A549 (cell line): ENCODE data around the gene XG. TPM values are rescaled to one million over a fixed set of nuclear protein-coding genes. Genes with fewer than 3 reads are reported as not detected.
"Not testable (repeated sequence)": the region's sequence is repeated elsewhere in the genome, so short reads cannot be mapped to it uniquely, and the experiment has no call there.

Source experiments
- ATAC-seq, 2 experiments: fragments of 200-7000 bp in 1 of 2; fragments of >200 bp in 1 of 2; cut with Nextera tagmentation in 1 of 2; cut with Tn5 transposase in 1 of 2; 3 replicates each; pipeline versions ENCODE4 v1.8.0 to v1.9.1; 2018 to 2020; ENCODE audit warnings: mild to moderate bottlenecking in 1 of 2, moderate library complexity in 1 of 2
- CTCF ChIA-PET: fragments of 300-600 bp; sonication (Branson Sonifier 250); formaldehyde crosslinking; extraction: SDS; loops from one replicate; lab custom pipeline; 2021; ENCODE audit warnings: antibody characterized with exemption, inconsistent platforms; lab: Yijun Ruan, JAX
- POLR2A ChIA-PET: fragments of 350-600 bp; formaldehyde crosslinking; extraction: SDS; loops from one replicate; lab custom pipeline; 2021; ENCODE audit warnings: antibody characterized with exemption, inconsistent platforms; lab: Yijun Ruan, JAX
- DNase-seq, 2 experiments: peaks; one replicate each; pipeline versions ENCODE4 v3.0.0 to v3.0.0-alpha.2; 2011 to 2016; ENCODE audit warnings: low read depth in 1 of 2, low spot score in 1 of 2
- FAIRE-seq: peaks from 2 replicates; lab custom pipeline; 2011; peaks lifted over from hg19 to GRCh38; lab: Jason Lieb, UNC
- H3K27ac ChIP-seq, 2 experiments: fragments of >200 bp; sonication (Bioruptor Twin); formaldehyde crosslinking; 3 replicates each; pipeline ENCODE4 v1.5.1; 2016 to 2017
- H3K4me1 ChIP-seq: fragments of >200 bp; sonication (Bioruptor Twin); formaldehyde crosslinking; 3 replicates; pipeline ENCODE4 v1.6.1; 2016
- H3K4me2 ChIP-seq: fragments of >200 bp; sonication (Bioruptor Twin); formaldehyde crosslinking; 3 replicates; pipeline ENCODE4 v1.6.1; 2016
- H3K4me3 ChIP-seq: fragments of >200 bp; sonication (Bioruptor Twin); formaldehyde crosslinking; 3 replicates; pipeline ENCODE4 v1.5.1; 2016
- H3K9me3 ChIP-seq: fragments of >200 bp; sonication (Bioruptor Twin); formaldehyde crosslinking; 3 replicates; pipeline ENCODE4 v1.6.1; 2016
- BHLHE40 ChIP-seq: IDR thresholded peaks from 2 replicates; pipeline ENCODE4 v1.6.1; 2012; ENCODE audit warnings: low read depth, low read length, inconsistent platforms
- CBX2 ChIP-seq: fragments of 200-600 bp; sonication (generic); IDR thresholded peaks from 2 replicates; pipeline ENCODE4 v1.6.1; 2016; ENCODE audit warnings: low read depth, mild to moderate bottlenecking, borderline replicate concordance
- CBX8 ChIP-seq: fragments of 200-600 bp; sonication (generic); IDR thresholded peaks from 2 replicates; pipeline ENCODE4 v1.6.1; 2016
- CEBPB ChIP-seq, 2 experiments: fragments of >200 bp in 1 of 2; sonication (Bioruptor Twin) in 1 of 2; formaldehyde crosslinking in 1 of 2; IDR thresholded peaks; 2 replicates each; pipeline ENCODE4 v1.6.1; 2012 to 2016
- CHD2 ChIP-seq: fragments of 150-350 bp; IDR thresholded peaks from 2 replicates; pipeline ENCODE4 v1.6.1; 2014; ENCODE audit warnings: low read length; ENCODE audit not compliant: partially characterized antibody
- CHD4 ChIP-seq: fragments of 200-600 bp; sonication (generic); IDR thresholded peaks from 2 replicates; pipeline ENCODE4 v1.6.1; 2016; ENCODE audit warnings: antibody characterized with exemption, mild to moderate bottlenecking, borderline replicate concordance
- E2F6 ChIP-seq: IDR thresholded peaks from 2 replicates; pipeline ENCODE4 v1.6.1; 2012; ENCODE audit warnings: low read depth, borderline replicate concordance
- EHMT2 ChIP-seq: fragments of 200-600 bp; sonication (generic); IDR thresholded peaks from 2 replicates; pipeline ENCODE4 v1.6.1; 2016; ENCODE audit warnings: antibody characterized with exemption, low read depth, mild to moderate bottlenecking, moderate library complexity
- ESRRA ChIP-seq: fragments of 150-350 bp; IDR thresholded peaks from 2 replicates; pipeline ENCODE4 v1.6.1; 2014; ENCODE audit warnings: mild to moderate bottlenecking, low read length, borderline replicate concordance
- FOSL2 ChIP-seq, 2 experiments: fragments of 450-650 bp in 1 of 2; fragments of >200 bp in 1 of 2; sonication (Bioruptor Twin) in 1 of 2; formaldehyde crosslinking; IDR thresholded peaks; 2 replicates each; pipeline versions ENCODE4 v1.5.0 to v1.6.1; 2016 to 2020; ENCODE audit warnings: mild to moderate bottlenecking in 1 of 2, moderate library complexity in 1 of 2
- HEYL ChIP-seq: fragments of 250-450 bp; sonication (Bioruptor Pico); IDR thresholded peaks from 2 replicates; pipeline ENCODE4 v1.8.0; 2021; ENCODE audit warnings: mild to moderate bottlenecking, moderate library complexity
- MAX ChIP-seq: IDR thresholded peaks from 2 replicates; pipeline ENCODE4 v1.6.1; 2012
- MAZ ChIP-seq: fragments of 150-350 bp; IDR thresholded peaks from 2 replicates; pipeline ENCODE4 v1.6.1; 2014; ENCODE audit warnings: antibody characterized with exemption, low read depth, low read length, borderline replicate concordance
- MYC ChIP-seq: IDR thresholded peaks from 2 replicates; pipeline ENCODE4 v1.6.1; 2012; ENCODE audit warnings: mild to moderate bottlenecking, inconsistent platforms, low read length, improper control_type of control experiment, borderline replicate concordance
- RARB ChIP-seq: fragments of 250-450 bp; sonication (Bioruptor Pico); IDR thresholded peaks from 2 replicates; pipeline ENCODE4 v1.8.0; 2021; ENCODE audit warnings: mild to moderate bottlenecking, moderate library complexity
- REST ChIP-seq: fragments of 200-600 bp; sonication (generic); IDR thresholded peaks from 2 replicates; pipeline ENCODE4 v1.6.1; 2016; ENCODE audit warnings: antibody characterized with exemption, mild to moderate bottlenecking, moderate library complexity
- SMC3 ChIP-seq: fragments of >200 bp; sonication (Bioruptor Twin); formaldehyde crosslinking; IDR thresholded peaks from 3 replicates; pipeline ENCODE4 v1.6.1; 2018; ENCODE audit warnings: inconsistent platforms
- TFCP2L1 ChIP-seq: fragments of 250-450 bp; sonication (Bioruptor Pico); IDR thresholded peaks from 2 replicates; pipeline ENCODE4 v1.5.0; 2021; ENCODE audit warnings: mild to moderate bottlenecking
- USF2 ChIP-seq: fragments of 450-650 bp; IDR thresholded peaks from 2 replicates; pipeline ENCODE4 v1.6.1; 2014; ENCODE audit warnings: antibody characterized with exemption
- WGBS: methylation state at CpG from one replicate; pipeline ENCODE4 v1.1.6; 2017; ENCODE audit errors: missing lambda C conversion rate; 5-methylcytosine and 5-hydroxymethylcytosine counted together
- polyA plus RNA-seq, 4 experiments: library from polyadenylated mRNA; depleted of rRNA in 3 of 4; stranded (reverse); fragments of >200 nt; fragmentation: RNase III in 1 of 4; extraction: RNeasy Plus Mini Kit Qiagen cat#74134 plus additional on column Dnase treatment in 1 of 4; gene quantifications; 2 replicates in 3 of 4; 3 replicates in 1 of 4; pipeline ENCODE4 v1.2.3, GENCODE V29; 2011 to 2017
- TF ChIP-seq, protein P1 (sequence below): fragments of 250-450 bp; sonication (Bioruptor Pico); IDR thresholded peaks from 2 replicates; pipeline ENCODE4 v1.5.0; 2020; ENCODE audit warnings: low read depth, mild to moderate bottlenecking, moderate library complexity
- TF ChIP-seq, protein P2 (sequence below): fragments of >200 bp; sonication (Bioruptor Twin); formaldehyde crosslinking; IDR thresholded peaks from 3 replicates; pipeline ENCODE4 v1.6.1; 2016
- TF ChIP-seq, protein P3 (sequence below): fragments of >200 bp; sonication (Bioruptor Twin); formaldehyde crosslinking; IDR thresholded peaks from 2 replicates; pipeline ENCODE4 v1.6.1; 2016

Gene XG
- polyA plus RNA-seq, 2 of the 4 experiments (the other 2 are of a cell fraction): 0.05 to 0.06 TPM

- TF ChIP-seq, protein P1, sequence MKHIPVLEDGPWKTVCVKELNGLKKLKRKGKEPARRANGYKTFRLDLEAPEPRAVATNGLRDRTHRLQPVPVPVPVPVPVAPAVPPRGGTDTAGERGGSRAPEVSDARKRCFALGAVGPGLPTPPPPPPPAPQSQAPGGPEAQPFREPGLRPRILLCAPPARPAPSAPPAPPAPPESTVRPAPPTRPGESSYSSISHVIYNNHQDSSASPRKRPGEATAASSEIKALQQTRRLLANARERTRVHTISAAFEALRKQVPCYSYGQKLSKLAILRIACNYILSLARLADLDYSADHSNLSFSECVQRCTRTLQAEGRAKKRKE (CRISPR knock-in tag): no peak
- TF ChIP-seq BHLHE40: no peak
- TF ChIP-seq, protein P2, sequence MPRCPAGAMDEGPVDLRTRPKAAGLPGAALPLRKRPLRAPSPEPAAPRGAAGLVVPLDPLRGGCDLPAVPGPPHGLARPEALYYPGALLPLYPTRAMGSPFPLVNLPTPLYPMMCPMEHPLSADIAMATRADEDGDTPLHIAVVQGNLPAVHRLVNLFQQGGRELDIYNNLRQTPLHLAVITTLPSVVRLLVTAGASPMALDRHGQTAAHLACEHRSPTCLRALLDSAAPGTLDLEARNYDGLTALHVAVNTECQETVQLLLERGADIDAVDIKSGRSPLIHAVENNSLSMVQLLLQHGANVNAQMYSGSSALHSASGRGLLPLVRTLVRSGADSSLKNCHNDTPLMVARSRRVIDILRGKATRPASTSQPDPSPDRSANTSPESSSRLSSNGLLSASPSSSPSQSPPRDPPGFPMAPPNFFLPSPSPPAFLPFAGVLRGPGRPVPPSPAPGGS: no peak
- TF ChIP-seq EHMT2: no peak
- TF ChIP-seq HEYL (CRISPR knock-in tag): no peak
- TF ChIP-seq CBX2: no peak
- TF ChIP-seq, protein P3, sequence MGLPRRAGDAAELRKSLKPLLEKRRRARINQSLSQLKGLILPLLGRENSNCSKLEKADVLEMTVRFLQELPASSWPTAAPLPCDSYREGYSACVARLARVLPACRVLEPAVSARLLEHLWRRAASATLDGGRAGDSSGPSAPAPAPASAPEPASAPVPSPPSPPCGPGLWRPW: no peak
- TF ChIP-seq USF2: no peak
Observed at GRCh38 chrX:2723286-2723879, 28.5 kb upstream of the XG start (continued).

- CTCF ChIA-PET, H3K27ac ChIP-seq, DNase-seq, ATAC-seq, H3K4me2 ChIP-seq, H3K4me3 ChIP-seq, POLR2A ChIA-PET, H3K9me3 ChIP-seq, H3K4me1 ChIP-seq, FAIRE-seq: not testable (repeated sequence)
- WGBS: 96% methylated on average over 11 of the region's 11 CpGs
Observed at GRCh38 chrX:2727264-2727663, 24.6 kb upstream of the XG start.

- Histone ChIP-seq H3K27ac (no peak overlapping the region), H3K9me3 (no peaks in the 10 kb centered on the region), H3K4me2 (no peak overlapping the region), H3K4me1 (no peaks in the 10 kb centered on the region), H3K4me3 (no peak overlapping the region)
- no peak for TF ChIP-seq CBX8
- no peak for TF ChIP-seq SMC3
- TF ChIP-seq MAX: no peak
- no peak for TF ChIP-seq ESRRA
- no peak for TF ChIP-seq RARB (CRISPR knock-in tag)
- no peak for TF ChIP-seq REST
- TF ChIP-seq MAZ: no peak
- no peak for TF ChIP-seq E2F6
- TF ChIP-seq CEBPB (IDR thresholded peaks at IDR 0.05): no peak
- no peak for TF ChIP-seq TFCP2L1 (CRISPR knock-in tag)
- no peak for TF ChIP-seq USF2
- TF ChIP-seq FOSL2 (IDR thresholded peaks at IDR 0.05): no peak
- TF ChIP-seq FOSL2 (CRISPR knock-in tag; IDR thresholded peaks at IDR 0.05): no peak
- TF ChIP-seq CHD2: no peak
- no peak for TF ChIP-seq CHD4
- TF ChIP-seq, protein P3: no peak
- no peak for TF ChIP-seq EHMT2
- no peak for TF ChIP-seq MYC
- WGBS: 84% methylated on average over 9 of the region's 9 CpGs
- ChIA-PET CTCF (no interaction called here), POLR2A (no interaction called here)
- FAIRE-seq (no peak), ATAC-seq (no peak), DNase-seq (no peak)
Observed at GRCh38 chrX:2732076-2732475, 19.8 kb upstream of the XG start.
